ENCODE results near the gene STKLD1. TPM values are rescaled to one million over a fixed set of nuclear protein-coding genes. Genes with fewer than 3 reads are reported as not detected.

Gene STKLD1
- total RNA-seq, 2 experiments from 2014 or later, result 0.59 to 1.0 TPM

DNA sequence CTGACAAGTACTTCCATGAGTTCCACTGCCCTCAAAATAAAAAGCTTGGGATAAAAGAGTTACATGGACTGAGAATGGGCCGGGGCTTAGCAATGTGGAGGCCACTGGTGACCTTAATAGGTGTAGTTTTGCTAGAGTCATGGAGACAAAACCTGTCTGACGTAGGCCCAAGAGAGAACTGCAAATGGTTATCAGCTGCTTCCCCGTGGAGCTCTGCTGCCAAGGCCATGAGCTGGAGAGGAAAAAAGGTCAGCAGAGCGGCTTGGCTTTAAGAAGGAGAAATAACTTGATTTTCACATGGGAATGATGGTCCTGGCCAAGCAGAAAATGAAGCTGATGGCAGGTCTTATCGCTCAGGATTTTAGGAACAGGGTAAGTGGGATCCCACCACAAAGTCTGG, 36.5 kb upstream of the STKLD1 start:
- H3K4me1 Mint-ChIP-seq (ENCODE audit: low read depth), result peaks cover 32% of the 10 kb centered on the region
- no peaks in the 10 kb centered on the region for H3K27me3 Mint-ChIP-seq
- no peaks in the 10 kb centered on the region for H3K27me3 ChIP-seq (ENCODE audit: control insufficient read depth in 1 of 2, insufficient read depth in 2 of 2, low read length in 2 of 2)
- intact Hi-C loops (cut with DNase I, micrococcal nuclease), result loop anchor here in 1 of 2 experiments (5.0 to 10.0 kb wide), 4 partner anchors 138 to 935 kb away; partner anchors contain the start of genes GTF3C4, SLC2A6 and TTF1
- H3K36me3 ChIP-seq (ENCODE audit: insufficient read depth, low read length), result peaks cover 46% of the 10 kb centered on the region
- TF ChIP-seq, protein P1, sequence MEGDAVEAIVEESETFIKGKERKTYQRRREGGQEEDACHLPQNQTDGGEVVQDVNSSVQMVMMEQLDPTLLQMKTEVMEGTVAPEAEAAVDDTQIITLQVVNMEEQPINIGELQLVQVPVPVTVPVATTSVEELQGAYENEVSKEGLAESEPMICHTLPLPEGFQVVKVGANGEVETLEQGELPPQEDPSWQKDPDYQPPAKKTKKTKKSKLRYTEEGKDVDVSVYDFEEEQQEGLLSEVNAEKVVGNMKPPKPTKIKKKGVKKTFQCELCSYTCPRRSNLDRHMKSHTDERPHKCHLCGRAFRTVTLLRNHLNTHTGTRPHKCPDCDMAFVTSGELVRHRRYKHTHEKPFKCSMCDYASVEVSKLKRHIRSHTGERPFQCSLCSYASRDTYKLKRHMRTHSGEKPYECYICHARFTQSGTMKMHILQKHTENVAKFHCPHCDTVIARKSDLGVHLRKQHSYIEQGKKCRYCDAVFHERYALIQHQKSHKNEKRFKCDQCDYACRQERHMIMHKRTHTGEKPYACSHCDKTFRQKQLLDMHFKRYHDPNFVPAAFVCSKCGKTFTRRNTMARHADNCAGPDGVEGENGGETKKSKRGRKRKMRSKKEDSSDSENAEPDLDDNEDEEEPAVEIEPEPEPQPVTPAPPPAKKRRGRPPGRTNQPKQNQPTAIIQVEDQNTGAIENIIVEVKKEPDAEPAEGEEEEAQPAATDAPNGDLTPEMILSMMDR (IDR thresholded peaks at IDR 0.05), result no peak
- CTCF ChIA-PET, result no interaction called here
- peaks cover 50% of the 10 kb centered on the region for H3K36me3 Mint-ChIP-seq (ENCODE audit: low read depth)
- POLR2A ChIA-PET, result interaction anchor here (1.0 to 1.6 kb wide), 3 partner anchors 8 to 16 kb away, joined by 3 to 5 read pairs (median 5); partner anchors contain the start of genes MED22 and RPL7A
- no peaks in the 10 kb centered on the region for H3K9me3 Mint-ChIP-seq
- no peak overlapping the region for H3K4me3 ChIP-seq (ENCODE audit: low read length)
- peaks cover 43% of the 10 kb centered on the region for H3K4me1 ChIP-seq (ENCODE audit: insufficient read depth, low read length)
- no peak overlapping the region for H3K27ac ChIP-seq (ENCODE audit: low read depth in 1 of 2, low read length in 2 of 2)
- H3K9me3 ChIP-seq (ENCODE audit: control insufficient read depth in 1 of 2, insufficient read depth in 1 of 2, low read length in 2 of 2), result no peaks in the 10 kb centered on the region
- peak overlapping the region; percentile 47 for H3K27ac Mint-ChIP-seq
- no peak overlapping the region for H3K4me3 Mint-ChIP-seq
- ATAC-seq (ENCODE audit: poor library complexity) (no peak), DNase-seq (no peak)

DNA sequence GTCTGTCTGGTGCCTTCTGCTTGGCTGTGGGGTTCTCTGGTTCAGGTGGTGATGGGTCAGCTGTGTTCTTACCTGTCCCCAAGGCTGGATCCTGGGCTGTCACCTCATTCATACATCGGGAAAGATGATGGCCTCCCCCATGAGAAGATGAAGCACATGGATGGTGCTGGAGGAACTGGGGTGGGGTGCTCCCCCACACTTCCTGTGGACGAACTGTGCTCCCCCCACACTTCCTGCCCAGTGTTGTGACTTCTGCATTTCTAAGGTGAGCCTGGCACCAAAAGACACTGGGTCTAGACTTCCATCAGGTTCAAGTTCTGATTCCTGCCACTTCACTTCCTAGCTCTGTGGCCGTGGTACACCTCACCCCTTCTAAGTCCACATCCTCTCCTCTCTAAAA, 35.9 kb upstream of the STKLD1 start:
- Histone ChIP-seq H3K36me3 (ENCODE audit: insufficient read depth, low read length) (peaks cover 51% of the 10 kb centered on the region), H3K4me3 (ENCODE audit: low read length) (no peak overlapping the region), H3K4me1 (ENCODE audit: insufficient read depth, low read length) (peaks cover 38% of the 10 kb centered on the region), H3K27ac (ENCODE audit: low read depth in 1 of 2, low read length in 2 of 2) (no peak overlapping the region), H3K9me3 (ENCODE audit: control insufficient read depth in 1 of 2, insufficient read depth in 1 of 2, low read length in 2 of 2) (no peaks in the 10 kb centered on the region), H3K27me3 (ENCODE audit: control insufficient read depth in 1 of 2, insufficient read depth in 2 of 2, low read length in 2 of 2) (no peaks in the 10 kb centered on the region)
- ATAC-seq (ENCODE audit: poor library complexity), result no peak
- Mint-ChIP-seq H3K4me1 (ENCODE audit: low read depth) (peaks cover 28% of the 10 kb centered on the region), H3K27me3 (no peaks in the 10 kb centered on the region), H3K27ac (peak overlapping the region; percentile 47), H3K4me3 (peak overlapping the region; percentile 23), H3K9me3 (no peaks in the 10 kb centered on the region), H3K36me3 (ENCODE audit: low read depth) (peaks cover 51% of the 10 kb centered on the region)
- ChIA-PET POLR2A (interaction anchor here (1.0 to 1.6 kb wide), 3 partner anchors 8 to 15 kb away, joined by 3 to 5 read pairs (median 5); partner anchors contain the start of genes MED22 and RPL7A), CTCF (interaction anchor here (1.2 kb wide), 1 partner anchor 146 kb away, joined by 3 read pairs; no protein-coding TSS in a partner anchor)
- DNase-seq, result peak in 1 of 14 experiments; percentile 15
- intact Hi-C loops (cut with DNase I, micrococcal nuclease), result loop anchor here in 1 of 2 experiments (10.0 kb wide), 1 partner anchor 935 kb away; the partner anchor contains the start of gene TTF1
- TF ChIP-seq, protein P1 (IDR thresholded peaks at IDR 0.05), result no peak

DNA sequence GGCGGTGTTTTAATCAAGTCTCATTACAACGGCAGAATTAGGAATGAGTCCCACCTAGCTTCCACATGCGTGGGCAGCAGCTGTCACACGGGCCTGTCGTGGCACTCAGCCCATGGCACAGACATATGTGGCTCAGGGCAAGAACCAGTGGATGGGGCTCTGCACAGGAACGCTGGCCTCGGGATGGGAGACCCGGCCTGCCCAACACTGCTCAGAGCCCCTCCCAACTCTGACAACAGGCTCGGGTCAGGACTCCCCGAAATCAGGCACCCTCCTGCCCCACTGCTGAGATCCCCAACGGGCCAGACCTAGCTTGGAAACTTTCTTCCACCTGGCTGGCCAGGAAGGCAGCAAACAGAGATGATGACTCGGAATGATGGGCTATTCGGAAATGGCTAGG, 35.2 kb upstream of the STKLD1 start:
- ChIA-PET POLR2A (interaction anchor here (0.9 kb wide), 1 partner anchor 9 kb away, joined by 3 read pairs; no protein-coding TSS in a partner anchor), CTCF (interaction anchor here (1.2 kb wide), 1 partner anchor 146 kb away, joined by 3 read pairs; no protein-coding TSS in a partner anchor)
- H3K4me1 Mint-ChIP-seq (ENCODE audit: low read depth), result peaks cover 23% of the 10 kb centered on the region
- Histone ChIP-seq H3K36me3 (ENCODE audit: insufficient read depth, low read length) (peaks cover 54% of the 10 kb centered on the region), H3K4me3 (ENCODE audit: low read length) (no peak overlapping the region), H3K27me3 (ENCODE audit: control insufficient read depth in 1 of 2, insufficient read depth in 2 of 2, low read length in 2 of 2) (no peaks in the 10 kb centered on the region), H3K27ac (ENCODE audit: low read depth in 1 of 2, low read length in 2 of 2) (no peak overlapping the region), H3K9me3 (ENCODE audit: control insufficient read depth in 1 of 2, insufficient read depth in 1 of 2, low read length in 2 of 2) (no peaks in the 10 kb centered on the region), H3K4me1 (ENCODE audit: insufficient read depth, low read length) (peaks cover 38% of the 10 kb centered on the region)
- ATAC-seq (ENCODE audit: poor library complexity) (no peak), DNase-seq (no peak)
- H3K4me3 Mint-ChIP-seq, result peak overlapping the region; percentile 23
- TF ChIP-seq, protein P1 (IDR thresholded peaks at IDR 0.05), result no peak
- intact Hi-C loops (cut with DNase I, micrococcal nuclease), result loop anchor here in 1 of 2 experiments (10.0 kb wide), 1 partner anchor 936 kb away; the partner anchor contains the start of gene TTF1
- no peaks in the 10 kb centered on the region for H3K9me3 Mint-ChIP-seq
- H3K27me3 Mint-ChIP-seq, result no peaks in the 10 kb centered on the region
- peak overlapping the region; percentile 47 for H3K27ac Mint-ChIP-seq
- H3K36me3 Mint-ChIP-seq (ENCODE audit: low read depth), result peaks cover 45% of the 10 kb centered on the region
